Neural progenitor cell (in vitro differentiated cells): ENCODE results near the gene DCP1A. TPM values are rescaled to one million over a fixed set of nuclear protein-coding genes. Genes with fewer than 3 reads are reported as not detected.
"Not testable (repeated sequence)": the region's sequence is repeated elsewhere in the genome, so short reads cannot be mapped to it uniquely, and the experiment has no call there.

ENCODE experiments used
- DNase-seq: peaks from one replicate; pipeline ENCODE4 v3.0.0-alpha.2; 2016; ENCODE audit warnings: low spot score
- H2AFZ ChIP-seq: fragments of 200-600 bp; sonication (generic); replicated peaks from 2 replicates; pipeline ENCODE4 v1.6.1; 2016; ENCODE audit warnings: antibody characterized with exemption
- H3F3A ChIP-seq: fragments of 200-600 bp; sonication (generic); 2 replicates; pipeline ENCODE4 v1.6.1; 2016; ENCODE audit warnings: antibody characterized with exemption, low read depth
- H3K27ac ChIP-seq: fragments of 200-600 bp; sonication (generic); 2 replicates; pipeline ENCODE4 v1.5.1; 2016; ENCODE audit warnings: mild to moderate bottlenecking
- H3K27me3 ChIP-seq: fragments of 200-600 bp; sonication (generic); 2 replicates; pipeline ENCODE4 v1.6.1; 2016; ENCODE audit warnings: mild to moderate bottlenecking, moderate library complexity
- H3K36me3 ChIP-seq: fragments of 200-600 bp; sonication (generic); 2 replicates; pipeline ENCODE4 v1.5.1; 2016
- H3K4me1 ChIP-seq: fragments of 200-600 bp; sonication (generic); 2 replicates; pipeline ENCODE4 v1.6.1; 2016; ENCODE audit warnings: mixed run types
- H3K4me2 ChIP-seq: fragments of 200-600 bp; sonication (generic); 2 replicates; pipeline ENCODE4 v1.6.1; 2016
- H3K4me3 ChIP-seq: fragments of 200-600 bp; sonication (generic); 2 replicates; pipeline ENCODE4 v1.5.1; 2016
- H3K79me2 ChIP-seq: fragments of 200-600 bp; sonication (generic); 2 replicates; pipeline ENCODE4 v1.6.1; 2016; ENCODE audit warnings: low read depth
- H3K9ac ChIP-seq: fragments of 200-600 bp; sonication (generic); 2 replicates; pipeline ENCODE4 v1.6.1; 2016
- H3K9me3 ChIP-seq: fragments of 200-600 bp; sonication (generic); 2 replicates; pipeline ENCODE4 v1.5.1; 2016; ENCODE audit warnings: low read depth
- H4K20me1 ChIP-seq: fragments of 200-600 bp; sonication (generic); 2 replicates; pipeline ENCODE4 v1.6.1; 2016; ENCODE audit warnings: low read depth
- H3K27ac Mint-ChIP-seq: 3 replicates; pipeline ENCODE4 v1.8.0; 2021; ENCODE audit warnings: mixed read lengths
- H3K27me3 Mint-ChIP-seq: 2 replicates; pipeline ENCODE4 v1.8.0; 2022; ENCODE audit warnings: low read depth, mild to moderate bottlenecking, inconsistent platforms, moderate library complexity, mixed read lengths; ENCODE audit not compliant: insufficient read depth
- H3K36me3 Mint-ChIP-seq: 3 replicates; pipeline ENCODE4 v1.8.0; 2021; ENCODE audit warnings: mixed read lengths
- H3K4me1 Mint-ChIP-seq: 3 replicates; pipeline ENCODE4 v1.8.0; 2021; ENCODE audit warnings: mixed read lengths
- H3K4me3 Mint-ChIP-seq: 3 replicates; pipeline ENCODE4 v1.8.0; 2021; ENCODE audit warnings: mild to moderate bottlenecking, moderate library complexity, mixed read lengths
- H3K9me3 Mint-ChIP-seq: 3 replicates; pipeline ENCODE4 v1.8.0; 2020; ENCODE audit warnings: mixed read lengths
- EZH2 ChIP-seq: fragments of 200-600 bp; sonication (generic); IDR thresholded peaks from 2 replicates; pipeline ENCODE4 v1.6.1; 2017; ENCODE audit warnings: antibody characterized with exemption, mild to moderate bottlenecking, moderate library complexity
- EZH2phosphoT487 ChIP-seq: fragments of 200-600 bp; sonication (generic); IDR thresholded peaks from 2 replicates; pipeline ENCODE4 v1.6.1; 2017; ENCODE audit warnings: antibody characterized with exemption
- total RNA-seq: library from RNA; depleted of rRNA; stranded (reverse); fragments of >200 nt; gene quantifications from 2 replicates; pipeline ENCODE4 v1.2.3, GENCODE V29; 2015; ENCODE audit warnings: low replicate concordance
- TF ChIP-seq, protein P1 (sequence below): fragments of 200-600 bp; sonication (generic); IDR thresholded peaks from 2 replicates; pipeline ENCODE4 v1.5.1; 2017; ENCODE audit warnings: antibody characterized with exemption, mild to moderate bottlenecking

DCP1A gene
- total RNA-seq, 1 donor from 2014 or later, result 24.1 TPM

DNA sequence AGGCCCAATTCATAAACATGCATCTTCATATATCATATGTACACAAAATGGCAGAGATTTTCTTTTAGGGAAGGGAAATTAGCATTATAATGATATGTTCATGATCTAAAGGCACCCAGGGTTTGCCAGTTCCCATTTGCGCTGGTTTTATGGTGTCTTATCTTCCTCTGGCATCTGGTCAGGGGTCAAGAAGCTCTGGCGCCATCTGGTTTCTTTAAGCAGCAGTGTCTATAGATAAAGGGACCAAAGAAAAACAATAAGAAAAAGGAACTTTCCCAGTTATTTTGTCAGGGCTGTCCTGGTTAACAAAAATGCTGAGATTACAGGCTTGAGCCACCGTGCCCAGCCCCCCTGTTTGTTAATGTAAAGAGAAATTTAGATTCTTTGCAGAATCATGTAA, 3.3 kb upstream of the DCP1A start:
- Histone ChIP-seq H2AFZ (peak overlapping the region; percentile 84), H3K4me2 (no peak overlapping the region), H3K9ac (no peak overlapping the region), H3K9me3 (no peaks in the 10 kb centered on the region), H3K36me3 (no peaks in the 10 kb centered on the region), H3F3A (peaks cover 13% of the 10 kb centered on the region), H3K4me1 (peaks cover 8% of the 10 kb centered on the region), H4K20me1 (peaks cover 6% of the 10 kb centered on the region), H3K4me3 (no peak overlapping the region), H3K27me3 (no peaks in the 10 kb centered on the region), H3K27ac (no peak overlapping the region), H3K79me2 (peaks cover 17% of the 10 kb centered on the region)
- TF ChIP-seq EZH2phosphoT487, result no peak
- TF ChIP-seq, protein P1, sequence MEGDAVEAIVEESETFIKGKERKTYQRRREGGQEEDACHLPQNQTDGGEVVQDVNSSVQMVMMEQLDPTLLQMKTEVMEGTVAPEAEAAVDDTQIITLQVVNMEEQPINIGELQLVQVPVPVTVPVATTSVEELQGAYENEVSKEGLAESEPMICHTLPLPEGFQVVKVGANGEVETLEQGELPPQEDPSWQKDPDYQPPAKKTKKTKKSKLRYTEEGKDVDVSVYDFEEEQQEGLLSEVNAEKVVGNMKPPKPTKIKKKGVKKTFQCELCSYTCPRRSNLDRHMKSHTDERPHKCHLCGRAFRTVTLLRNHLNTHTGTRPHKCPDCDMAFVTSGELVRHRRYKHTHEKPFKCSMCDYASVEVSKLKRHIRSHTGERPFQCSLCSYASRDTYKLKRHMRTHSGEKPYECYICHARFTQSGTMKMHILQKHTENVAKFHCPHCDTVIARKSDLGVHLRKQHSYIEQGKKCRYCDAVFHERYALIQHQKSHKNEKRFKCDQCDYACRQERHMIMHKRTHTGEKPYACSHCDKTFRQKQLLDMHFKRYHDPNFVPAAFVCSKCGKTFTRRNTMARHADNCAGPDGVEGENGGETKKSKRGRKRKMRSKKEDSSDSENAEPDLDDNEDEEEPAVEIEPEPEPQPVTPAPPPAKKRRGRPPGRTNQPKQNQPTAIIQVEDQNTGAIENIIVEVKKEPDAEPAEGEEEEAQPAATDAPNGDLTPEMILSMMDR, result peak; percentile 52
- DNase-seq, result peak; percentile 72
- Mint-ChIP-seq H3K4me3 (no peak overlapping the region), H3K36me3 (no peaks in the 10 kb centered on the region), H3K27me3 (peaks cover 4% of the 10 kb centered on the region), H3K27ac (peak overlapping the region; percentile 39), H3K4me1 (peaks cover 25% of the 10 kb centered on the region), H3K9me3 (no peaks in the 10 kb centered on the region)

DNA sequence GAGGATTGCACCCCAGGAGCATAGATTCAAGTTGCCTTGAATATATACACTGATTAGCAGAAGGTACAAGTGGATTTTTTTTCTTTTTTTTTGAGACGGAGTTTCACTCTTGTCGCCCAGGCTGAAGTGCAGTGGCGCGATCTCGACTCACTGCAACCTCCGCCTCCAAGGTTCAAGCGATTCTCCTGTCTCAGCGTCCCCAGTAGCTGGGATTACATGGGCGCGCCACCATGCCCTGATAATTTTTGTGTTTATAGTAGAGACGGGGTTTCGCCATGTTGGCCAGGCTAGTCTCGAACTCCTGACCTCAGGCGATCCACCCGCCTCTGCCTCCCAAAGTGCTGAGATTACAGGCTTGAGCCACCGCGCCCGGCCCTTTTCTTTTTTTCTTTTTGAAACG, 775 bp upstream of the DCP1A start:
- H3F3A ChIP-seq, result peaks cover 21% of the 10 kb centered on the region
- peak overlapping the region; percentile 89 for H2AFZ ChIP-seq
- H3K4me3 Mint-ChIP-seq, result peak overlapping the region; percentile 100
- H3K79me2 ChIP-seq, result peaks cover 42% of the 10 kb centered on the region
- peak overlapping the region; percentile 99 for H3K27ac Mint-ChIP-seq
- not testable (repeated sequence) for H3K36me3 Mint-ChIP-seq, H3K9me3 ChIP-seq, H3K27me3 Mint-ChIP-seq, DNase-seq, H3K36me3 ChIP-seq, H3K9me3 Mint-ChIP-seq, H3K27me3 ChIP-seq
- peaks cover 29% of the 10 kb centered on the region for H3K4me1 Mint-ChIP-seq
- H3K27ac ChIP-seq, result peak overlapping the region; percentile 88
- H3K4me2 ChIP-seq, result peak overlapping the region; percentile 82
- H3K4me1 ChIP-seq, result peaks cover 15% of the 10 kb centered on the region
- peak overlapping the region; percentile 79 for H3K4me3 ChIP-seq
- H4K20me1 ChIP-seq, result peaks cover 20% of the 10 kb centered on the region
- H3K9ac ChIP-seq, result peak overlapping the region; percentile 67

- H3K27me3 Mint-ChIP-seq, result peaks cover 2% of the 10 kb centered on the region
- H3K27me3 ChIP-seq, result no peaks in the 10 kb centered on the region
- no peaks in the 10 kb centered on the region for H3K9me3 ChIP-seq
- H3K4me2 ChIP-seq, result peak overlapping the region; percentile 82
- DNase-seq, result no peak
- peak overlapping the region; percentile 99 for H3K27ac Mint-ChIP-seq
- peaks cover 15% of the 10 kb centered on the region for H3K4me1 ChIP-seq
- H3K27ac ChIP-seq, result peak overlapping the region; percentile 91
- peaks cover 2% of the 10 kb centered on the region for H3K36me3 ChIP-seq
- no peaks in the 10 kb centered on the region for H3K9me3 Mint-ChIP-seq
- peak overlapping the region; percentile 91 for H3K9ac ChIP-seq
- H2AFZ ChIP-seq, result peak overlapping the region; percentile 88
- peak overlapping the region; percentile 100 for H3K4me3 Mint-ChIP-seq
- H3K4me1 Mint-ChIP-seq, result peaks cover 29% of the 10 kb centered on the region
- H3F3A ChIP-seq, result peaks cover 21% of the 10 kb centered on the region
- H3K4me3 ChIP-seq, result peak overlapping the region; percentile 79
- peaks cover 53% of the 10 kb centered on the region for H3K79me2 ChIP-seq
- peaks cover 20% of the 10 kb centered on the region for H4K20me1 ChIP-seq
- TF ChIP-seq, protein P1, result no peak
- no peak for TF ChIP-seq EZH2
- TF ChIP-seq EZH2phosphoT487, result no peak
- peaks cover 7% of the 10 kb centered on the region for H3K36me3 Mint-ChIP-seq
These were observed 452 bp downstream of the DCP1A start for GRCh38 chr3:53346922-53347260.

DNA sequence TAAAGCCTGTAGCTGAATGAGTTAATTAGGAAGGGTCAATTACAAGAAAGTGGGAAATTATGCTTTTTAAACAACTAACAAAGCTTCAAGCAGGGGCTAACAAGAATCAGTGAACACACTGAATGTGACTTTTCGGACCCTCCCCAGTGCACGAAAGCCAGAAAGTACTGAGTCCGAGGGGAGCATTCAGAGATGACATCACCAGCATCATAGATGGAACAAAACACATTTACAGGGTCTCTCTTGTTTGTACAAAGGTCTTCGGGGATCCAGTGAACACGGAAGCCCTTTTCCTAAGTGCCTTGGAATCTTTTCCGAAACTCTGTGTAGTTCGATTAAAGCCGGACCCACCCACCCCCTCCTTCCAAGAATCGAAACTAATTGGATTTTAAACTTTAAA, 829 bp downstream of the DCP1A start:
- peak overlapping the region; percentile 82 for H3K4me2 ChIP-seq
- peak overlapping the region; percentile 88 for H2AFZ ChIP-seq
- H3K36me3 Mint-ChIP-seq, result peaks cover 7% of the 10 kb centered on the region
- H3K27ac ChIP-seq, result peak overlapping the region; percentile 91
- H3K4me1 ChIP-seq, result peaks cover 15% of the 10 kb centered on the region
- H3K9me3 ChIP-seq, result no peaks in the 10 kb centered on the region
- peaks cover 29% of the 10 kb centered on the region for H3K4me1 Mint-ChIP-seq
- H3K79me2 ChIP-seq, result peaks cover 55% of the 10 kb centered on the region
- peak overlapping the region; percentile 79 for H3K4me3 ChIP-seq
- TF ChIP-seq EZH2phosphoT487, result no peak
- DNase-seq, result peak; percentile 50
- H3K27me3 Mint-ChIP-seq, result peaks cover 2% of the 10 kb centered on the region
- H3F3A ChIP-seq, result peaks cover 21% of the 10 kb centered on the region
- no peaks in the 10 kb centered on the region for H3K9me3 Mint-ChIP-seq
- no peaks in the 10 kb centered on the region for H3K27me3 ChIP-seq
- peaks cover 20% of the 10 kb centered on the region for H4K20me1 ChIP-seq
- peak overlapping the region; percentile 100 for H3K4me3 Mint-ChIP-seq
- H3K27ac Mint-ChIP-seq, result peak overlapping the region; percentile 99
- H3K36me3 ChIP-seq, result peaks cover 4% of the 10 kb centered on the region
- H3K9ac ChIP-seq, result peak overlapping the region; percentile 91
